ENCODE measurements around the gene PCGF3. TPM values are rescaled to one million over a fixed set of nuclear protein-coding genes. Genes with fewer than 3 reads are reported as not detected.

Gene PCGF3
- polyA plus RNA-seq, 1 experiment: 37.2 TPM

DNA sequence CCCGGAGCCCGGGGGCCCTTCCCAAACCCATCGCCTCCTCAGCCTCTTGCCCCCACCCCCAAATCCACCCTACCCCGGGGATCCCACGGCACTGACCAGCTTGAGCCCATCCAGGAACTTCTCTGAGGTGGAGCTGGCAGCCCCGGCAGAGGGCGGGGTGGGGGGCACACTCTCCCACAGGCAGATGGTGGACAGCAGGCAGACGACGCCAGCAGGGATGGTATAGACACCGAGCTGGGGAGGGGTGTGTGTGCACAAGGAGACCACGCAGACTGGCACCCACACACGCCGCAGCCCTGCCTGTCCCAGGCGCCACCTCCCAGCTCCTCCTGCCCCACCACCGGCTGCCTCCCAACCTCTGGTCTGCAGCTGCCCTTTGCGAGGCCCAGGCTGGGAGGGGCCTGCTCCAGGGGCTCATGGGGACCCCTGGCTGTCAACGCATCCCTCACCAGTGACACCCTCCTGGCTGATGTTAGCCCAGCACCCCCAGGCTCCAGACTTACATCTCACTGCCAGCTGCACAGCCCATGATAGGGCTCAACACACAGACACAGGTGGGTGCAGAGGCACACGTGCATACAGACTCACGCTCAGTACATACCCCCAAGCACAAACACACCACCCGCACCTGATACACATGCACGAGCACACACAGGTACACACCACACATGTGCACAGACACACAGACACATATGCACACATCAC is 20.9 kb upstream of the PCGF3 start:
- no peak overlapping the region for H3K4me3 ChIP-seq (ENCODE audit: low read depth, low read length)
- no peak for DNase-seq (ENCODE audit: low read depth, low spot score)
- no peaks in the 10 kb centered on the region for H3K27me3 ChIP-seq (ENCODE audit: control insufficient read depth, insufficient read depth, low read length)
- POLR2A ChIA-PET: no interaction called here
- no peak overlapping the region for H3K27ac ChIP-seq (ENCODE audit: low read depth, low read length)
- CTCF ChIA-PET: interaction anchor here (0.6 to 1.8 kb wide), 3 partner anchors 57 to 354 kb away, joined by 3 to 5 read pairs (median 4); no protein-coding TSS in a partner anchor
- TF ChIP-seq, protein P1, sequence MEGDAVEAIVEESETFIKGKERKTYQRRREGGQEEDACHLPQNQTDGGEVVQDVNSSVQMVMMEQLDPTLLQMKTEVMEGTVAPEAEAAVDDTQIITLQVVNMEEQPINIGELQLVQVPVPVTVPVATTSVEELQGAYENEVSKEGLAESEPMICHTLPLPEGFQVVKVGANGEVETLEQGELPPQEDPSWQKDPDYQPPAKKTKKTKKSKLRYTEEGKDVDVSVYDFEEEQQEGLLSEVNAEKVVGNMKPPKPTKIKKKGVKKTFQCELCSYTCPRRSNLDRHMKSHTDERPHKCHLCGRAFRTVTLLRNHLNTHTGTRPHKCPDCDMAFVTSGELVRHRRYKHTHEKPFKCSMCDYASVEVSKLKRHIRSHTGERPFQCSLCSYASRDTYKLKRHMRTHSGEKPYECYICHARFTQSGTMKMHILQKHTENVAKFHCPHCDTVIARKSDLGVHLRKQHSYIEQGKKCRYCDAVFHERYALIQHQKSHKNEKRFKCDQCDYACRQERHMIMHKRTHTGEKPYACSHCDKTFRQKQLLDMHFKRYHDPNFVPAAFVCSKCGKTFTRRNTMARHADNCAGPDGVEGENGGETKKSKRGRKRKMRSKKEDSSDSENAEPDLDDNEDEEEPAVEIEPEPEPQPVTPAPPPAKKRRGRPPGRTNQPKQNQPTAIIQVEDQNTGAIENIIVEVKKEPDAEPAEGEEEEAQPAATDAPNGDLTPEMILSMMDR (IDR thresholded peaks at IDR 0.05; ENCODE audit: low read depth, low read length): no peak
- peaks cover 5% of the 10 kb centered on the region; the same call in 1 of the 2 replicates for H3K9me3 ChIP-seq (ENCODE audit: control insufficient read depth, insufficient read depth, low read length)

DNA sequence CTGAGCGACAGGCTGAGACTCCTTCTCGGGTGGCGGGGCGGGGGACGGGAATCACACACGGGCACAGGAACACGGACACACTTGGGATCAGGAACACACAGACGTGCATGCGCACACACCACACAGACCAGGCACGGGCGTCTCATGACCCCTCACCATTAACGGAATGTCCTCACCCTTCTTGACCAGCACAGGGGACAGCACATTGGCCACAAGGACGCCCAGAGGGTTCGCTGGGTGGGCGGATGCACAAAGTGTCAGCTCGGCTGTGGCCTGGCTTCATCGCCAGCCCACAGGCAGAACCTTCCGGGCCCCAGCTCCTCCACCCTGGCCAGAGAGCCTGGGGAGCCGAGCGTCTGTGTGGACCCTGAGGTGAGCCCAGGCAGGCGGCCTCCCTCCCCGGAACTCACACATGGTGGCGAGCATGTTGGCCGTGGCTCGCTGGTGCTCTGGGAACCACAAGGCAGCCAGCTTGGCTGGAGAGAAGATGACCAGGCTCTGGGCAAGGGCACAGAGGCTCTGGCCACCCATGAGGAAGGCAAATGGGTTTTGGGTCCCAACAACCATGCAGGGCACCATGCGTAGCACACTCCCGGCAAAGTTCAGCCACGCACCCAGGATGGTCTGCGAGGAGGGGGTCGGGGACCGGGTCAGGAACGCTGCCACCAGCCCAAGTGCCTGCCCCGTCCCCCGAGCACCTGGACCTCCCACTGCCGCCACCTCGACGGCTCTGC is 19.8 kb upstream of the PCGF3 start:
- TF ChIP-seq, protein P1 (IDR thresholded peaks at IDR 0.05; ENCODE audit: low read depth, low read length): no peak
- no peak for DNase-seq (ENCODE audit: low read depth, low spot score)
- H3K27me3 ChIP-seq (ENCODE audit: control insufficient read depth, insufficient read depth, low read length): no peaks in the 10 kb centered on the region
- peaks cover 5% of the 10 kb centered on the region; the same call in 1 of the 2 replicates for H3K9me3 ChIP-seq (ENCODE audit: control insufficient read depth, insufficient read depth, low read length)
- H3K4me3 ChIP-seq (ENCODE audit: low read depth, low read length): no peak overlapping the region
- no peak overlapping the region for H3K27ac ChIP-seq (ENCODE audit: low read depth, low read length)
- ChIA-PET POLR2A (interaction anchor here (0.7 kb wide), 1 partner anchor 21 kb away, joined by 3 read pairs; no protein-coding TSS in a partner anchor), CTCF (interaction anchor here (1.4 kb wide), 1 partner anchor 11 kb away, joined by 4 read pairs; no protein-coding TSS in a partner anchor)

DNA sequence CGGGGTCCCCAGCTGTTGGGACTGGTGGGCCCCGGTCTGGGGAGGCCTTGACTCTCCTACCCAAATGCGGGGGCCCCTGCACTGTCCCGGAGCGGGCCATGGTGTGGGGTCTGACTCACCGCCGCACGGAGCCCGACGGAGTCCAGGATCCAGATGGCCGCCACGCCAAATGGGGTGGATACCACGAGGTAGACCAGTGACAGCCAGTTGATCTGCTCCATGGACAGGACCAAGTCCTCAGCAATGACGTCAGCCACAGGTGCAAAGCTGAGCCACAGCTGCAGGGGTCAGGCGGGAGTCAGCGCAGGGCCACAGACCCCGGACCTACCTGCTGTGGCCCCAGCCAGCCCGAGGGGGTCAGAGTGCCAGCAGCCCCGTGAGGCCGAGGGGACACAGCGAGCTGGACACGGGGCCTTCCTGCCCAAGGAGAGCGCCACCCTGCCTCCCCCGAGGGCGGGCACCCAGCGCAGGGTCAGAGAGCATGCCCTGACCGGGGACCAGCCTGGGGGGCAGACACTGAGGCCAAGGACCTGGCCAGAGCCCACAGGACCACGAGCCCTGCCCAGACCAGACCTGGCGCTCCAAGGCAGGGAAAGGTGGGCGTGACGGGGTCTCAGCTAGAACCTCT is 19.1 kb upstream of the PCGF3 start:
- POLR2A ChIA-PET: interaction anchor here (0.6 to 1.1 kb wide), 4 partner anchors 13 to 81 kb away, joined by 3 to 6 read pairs (median 3); partner anchors contain the start of genes ATP5ME and MYL5
- no peak overlapping the region for H3K27ac ChIP-seq (ENCODE audit: low read depth, low read length)
- TF ChIP-seq, protein P1 (IDR thresholded peaks at IDR 0.05; ENCODE audit: low read depth, low read length): no peak

DNA sequence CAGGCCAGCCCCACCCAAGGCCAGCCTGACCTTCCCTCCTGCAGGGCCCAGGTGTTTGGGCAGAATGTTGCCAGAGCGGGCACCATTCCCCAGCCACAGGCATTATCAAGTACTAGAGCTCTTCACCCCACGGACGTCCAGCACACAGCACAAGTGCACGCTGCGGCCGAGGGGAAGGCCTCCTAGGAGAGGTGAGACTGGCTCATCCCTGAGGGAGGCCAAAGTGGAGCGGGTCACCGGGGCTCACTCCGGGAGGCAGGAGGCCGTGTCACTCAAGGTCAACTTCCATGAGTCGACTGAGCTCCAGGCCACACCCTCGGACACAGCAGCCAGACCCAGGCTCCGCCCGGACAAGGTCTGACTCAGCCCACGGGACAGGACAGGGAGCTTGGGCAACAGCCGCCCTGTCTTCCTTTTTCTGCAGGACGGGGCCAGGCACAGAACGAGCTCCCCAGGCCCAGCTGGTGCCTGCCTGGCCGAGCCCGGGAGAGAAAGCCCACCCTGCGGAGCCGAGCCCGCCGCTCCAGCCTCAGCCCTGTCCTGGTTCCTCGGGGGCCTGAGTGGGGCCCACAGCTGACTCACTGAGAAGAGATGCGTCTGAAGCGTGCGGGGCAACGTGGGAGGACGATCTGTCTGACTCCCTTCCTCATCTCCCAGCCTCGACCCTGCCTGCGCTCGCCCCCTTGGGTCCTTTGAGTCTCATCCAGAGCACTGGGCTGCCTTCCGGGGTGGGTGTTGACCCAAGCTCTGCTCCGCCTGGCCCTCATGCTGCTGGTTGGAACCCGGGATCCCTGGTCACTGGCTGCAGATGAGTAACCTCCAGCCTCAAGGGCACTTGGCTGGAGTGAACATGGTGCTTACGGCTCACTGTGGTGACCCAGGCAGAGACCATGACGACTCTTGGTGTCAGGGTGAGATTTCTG is 18.3 kb upstream of the PCGF3 start:
- peaks cover 5% of the 10 kb centered on the region; the same call in 1 of the 2 replicates for H3K9me3 ChIP-seq (ENCODE audit: control insufficient read depth, insufficient read depth, low read length)
- no peak for DNase-seq (ENCODE audit: low read depth, low spot score)
- TF ChIP-seq, protein P1 (IDR thresholded peaks at IDR 0.05; ENCODE audit: low read depth, low read length): no peak
- ChIA-PET CTCF (interaction anchor here (1.4 to 1.7 kb wide), 2 partner anchors 12 to 55 kb away, joined by 4 to 8 read pairs; no protein-coding TSS in a partner anchor), POLR2A (interaction anchor here (0.6 to 1.1 kb wide), 3 partner anchors 13 to 80 kb away, joined by 3 to 6 read pairs (median 3); partner anchors contain the start of genes ATP5ME and MYL5)
- no peak overlapping the region for H3K4me3 ChIP-seq (ENCODE audit: low read depth, low read length)
- H3K27ac ChIP-seq (ENCODE audit: low read depth, low read length): peak overlapping the region; percentile 47
- H3K27me3 ChIP-seq (ENCODE audit: control insufficient read depth, insufficient read depth, low read length): no peaks in the 10 kb centered on the region

More for the DNA sequence above, 19.1 kb upstream of the PCGF3 start:
- CTCF ChIA-PET: interaction anchor here (1.4 to 1.7 kb wide), 2 partner anchors 12 to 56 kb away, joined by 4 to 8 read pairs; no protein-coding TSS in a partner anchor
- peaks cover 5% of the 10 kb centered on the region; the same call in 1 of the 2 replicates for H3K9me3 ChIP-seq (ENCODE audit: control insufficient read depth, insufficient read depth, low read length)
- H3K27me3 ChIP-seq (ENCODE audit: control insufficient read depth, insufficient read depth, low read length): no peaks in the 10 kb centered on the region
- no peak overlapping the region for H3K4me3 ChIP-seq (ENCODE audit: low read depth, low read length)
- no peak for DNase-seq (ENCODE audit: low read depth, low spot score)

Measured in AG04450 (cell line).